Panc1 (cell line): ENCODE data around the gene MSI2. TPM values are rescaled to one million over a fixed set of nuclear protein-coding genes. Genes with fewer than 3 reads are reported as not detected.

Experiments used
- ATAC-seq: fragments of 200-7000 bp; cut with Tn5 transposase; 2 replicates; pipeline ENCODE4 v1.9.1; 2020; ENCODE audit warnings: mild to moderate bottlenecking, moderate library complexity
- BruUV-seq: library from RNA; stranded (reverse); fragments of 400-500 nt; replicated peaks from 2 replicates; lab custom pipeline; 2021; lab: Mats Ljungman, UMichigan
- CTCF ChIA-PET: fragments of 300-600 bp; sonication (Branson Sonifier 250); formaldehyde crosslinking; loops from one replicate; lab custom pipeline; 2022; ENCODE audit warnings: antibody characterized with exemption; lab: Charles Lee
- POLR2A ChIA-PET: fragments of 300-600 bp; sonication (Branson Sonifier 250); formaldehyde crosslinking; loops from one replicate; lab custom pipeline; 2022; ENCODE audit warnings: antibody characterized with exemption; lab: Charles Lee
- DNase-seq: peaks from one replicate; pipeline ENCODE4 v3.0.0-alpha.2; 2010; ENCODE audit warnings: low read depth, low spot score
- H3K27ac ChIP-seq: 2 replicates; pipeline ENCODE4 v1.5.1; 2011; ENCODE audit warnings: mild to moderate bottlenecking, low read length, inconsistent platforms
- H3K27me3 ChIP-seq: fragments of 200-500 bp; sonication (Bioruptor generic); 2 replicates; pipeline ENCODE4 v1.6.0; 2014; ENCODE audit warnings: low read length, inconsistent platforms; ENCODE audit not compliant: control insufficient read depth, insufficient read depth
- H3K36me3 ChIP-seq: fragments of 200-500 bp; sonication (Bioruptor generic); 2 replicates; pipeline ENCODE4 v1.5.1; 2014; ENCODE audit warnings: inconsistent platforms, mild to moderate bottlenecking, low read length, moderate library complexity; ENCODE audit not compliant: control insufficient read depth, insufficient read depth
- H3K4me1 ChIP-seq: 2 replicates; pipeline ENCODE4 v1.5.1; 2011; ENCODE audit warnings: inconsistent platforms, mild to moderate bottlenecking, low read length, moderate library complexity; ENCODE audit not compliant: control insufficient read depth, insufficient read depth
- H3K4me3 ChIP-seq, 2 experiments: 2 replicates each; pipeline ENCODE4 v1.5.1; 2011 to 2012; ENCODE audit warnings: low read depth in 2 of 2, low read length in 2 of 2, mild to moderate bottlenecking in 2 of 2, inconsistent platforms in 1 of 2, moderate library complexity in 1 of 2
- H3K9me3 ChIP-seq: fragments of 200-500 bp; sonication (Bioruptor generic); 2 replicates; pipeline ENCODE4 v1.5.1; 2014; ENCODE audit warnings: low read depth, mild to moderate bottlenecking, inconsistent platforms, low read length, moderate library complexity; ENCODE audit not compliant: control insufficient read depth, insufficient read depth
- POLR2AphosphoS5 ChIP-seq: IDR thresholded peaks from 2 replicates; pipeline ENCODE4 v1.6.1; 2012; ENCODE audit warnings: mild to moderate bottlenecking, low read depth, low read length, moderate library complexity
- SIN3A ChIP-seq: IDR thresholded peaks from 2 replicates; pipeline ENCODE4 v1.6.1; 2012; ENCODE audit warnings: low read depth, mild to moderate bottlenecking, low read length, moderate library complexity, borderline replicate concordance; ENCODE audit not compliant: insufficient read depth
- TCF7L2 ChIP-seq: IDR thresholded peaks from 2 replicates; pipeline ENCODE4 v1.6.1; 2011; ENCODE audit warnings: mild to moderate bottlenecking, low read depth, low read length, inconsistent platforms
- in situ Hi-C: cut with HindIII; loops from 2 replicates; pipeline ENCODE4 v1.10.0; 2016; ENCODE audit warnings: low sequenced_read_pairs, low pct_unique_long_range_greater_than_20kb
- intact Hi-C: fragments of 100-400 bp; cut with micrococcal nuclease; formaldehyde crosslinking; loops from one replicate; pipeline ENCODE4 v1.10.0; 2022; ENCODE audit not compliant: unreplicated experiment
- total RNA-seq: library from RNA; stranded (reverse); gene quantifications from one replicate; pipeline ENCODE4 v1.2.1, GENCODE V29; 2021; ENCODE audit not compliant: unreplicated experiment
- TF ChIP-seq, protein P1 (sequence below), 2 experiments: IDR thresholded peaks; 2 replicates each; pipeline ENCODE4 v1.6.1; 2011 to 2012; ENCODE audit warnings: low read depth in 2 of 2, control low read depth in 1 of 2, low read length in 1 of 2, mild to moderate bottlenecking in 1 of 2, moderate library complexity in 1 of 2; ENCODE audit not compliant: insufficient read depth in 1 of 2
- TF ChIP-seq, protein P2 (sequence below): fragments of 450-650 bp; IDR thresholded peaks from 2 replicates; pipeline ENCODE4 v1.5.1; 2017; ENCODE audit warnings: mild to moderate bottlenecking

The MSI2 gene
- total RNA-seq, 1 experiment from 2014 or later = 38.5 TPM

DNA sequence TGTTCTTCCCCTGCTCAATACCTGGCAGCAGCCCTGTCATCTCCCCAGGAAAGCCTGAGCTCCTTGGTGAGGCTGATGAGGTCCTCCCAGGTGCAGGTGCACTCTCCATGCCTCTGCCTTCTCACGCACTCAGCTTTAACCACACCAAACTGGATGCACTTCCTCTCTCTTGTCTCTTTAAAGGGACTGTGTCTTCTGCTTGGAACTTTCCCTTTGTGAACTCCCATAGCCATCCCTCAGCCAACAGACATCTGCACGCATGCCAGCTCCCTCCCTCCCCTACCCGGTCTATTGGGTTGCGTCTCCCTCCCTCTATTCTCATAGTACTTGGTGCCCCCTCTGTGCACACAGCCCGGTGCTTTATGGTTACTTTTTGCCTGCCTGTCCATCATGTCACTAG lies 231.2 kb downstream of the MSI2 start:
- ATAC-seq (no peak), DNase-seq (no peak)
- POLR2A ChIA-PET = no interaction called here
- TF ChIP-seq TCF7L2 = no peak
- TF ChIP-seq, protein P1, sequence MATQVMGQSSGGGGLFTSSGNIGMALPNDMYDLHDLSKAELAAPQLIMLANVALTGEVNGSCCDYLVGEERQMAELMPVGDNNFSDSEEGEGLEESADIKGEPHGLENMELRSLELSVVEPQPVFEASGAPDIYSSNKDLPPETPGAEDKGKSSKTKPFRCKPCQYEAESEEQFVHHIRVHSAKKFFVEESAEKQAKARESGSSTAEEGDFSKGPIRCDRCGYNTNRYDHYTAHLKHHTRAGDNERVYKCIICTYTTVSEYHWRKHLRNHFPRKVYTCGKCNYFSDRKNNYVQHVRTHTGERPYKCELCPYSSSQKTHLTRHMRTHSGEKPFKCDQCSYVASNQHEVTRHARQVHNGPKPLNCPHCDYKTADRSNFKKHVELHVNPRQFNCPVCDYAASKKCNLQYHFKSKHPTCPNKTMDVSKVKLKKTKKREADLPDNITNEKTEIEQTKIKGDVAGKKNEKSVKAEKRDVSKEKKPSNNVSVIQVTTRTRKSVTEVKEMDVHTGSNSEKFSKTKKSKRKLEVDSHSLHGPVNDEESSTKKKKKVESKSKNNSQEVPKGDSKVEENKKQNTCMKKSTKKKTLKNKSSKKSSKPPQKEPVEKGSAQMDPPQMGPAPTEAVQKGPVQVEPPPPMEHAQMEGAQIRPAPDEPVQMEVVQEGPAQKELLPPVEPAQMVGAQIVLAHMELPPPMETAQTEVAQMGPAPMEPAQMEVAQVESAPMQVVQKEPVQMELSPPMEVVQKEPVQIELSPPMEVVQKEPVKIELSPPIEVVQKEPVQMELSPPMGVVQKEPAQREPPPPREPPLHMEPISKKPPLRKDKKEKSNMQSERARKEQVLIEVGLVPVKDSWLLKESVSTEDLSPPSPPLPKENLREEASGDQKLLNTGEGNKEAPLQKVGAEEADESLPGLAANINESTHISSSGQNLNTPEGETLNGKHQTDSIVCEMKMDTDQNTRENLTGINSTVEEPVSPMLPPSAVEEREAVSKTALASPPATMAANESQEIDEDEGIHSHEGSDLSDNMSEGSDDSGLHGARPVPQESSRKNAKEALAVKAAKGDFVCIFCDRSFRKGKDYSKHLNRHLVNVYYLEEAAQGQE (IDR thresholded peaks at IDR 0.05; ENCODE audit: insufficient read depth in 1 of 2, low read depth in 2 of 2, low read length in 1 of 2) = no peak
- TF ChIP-seq SIN3A = no peak
- TF ChIP-seq, protein P2, sequence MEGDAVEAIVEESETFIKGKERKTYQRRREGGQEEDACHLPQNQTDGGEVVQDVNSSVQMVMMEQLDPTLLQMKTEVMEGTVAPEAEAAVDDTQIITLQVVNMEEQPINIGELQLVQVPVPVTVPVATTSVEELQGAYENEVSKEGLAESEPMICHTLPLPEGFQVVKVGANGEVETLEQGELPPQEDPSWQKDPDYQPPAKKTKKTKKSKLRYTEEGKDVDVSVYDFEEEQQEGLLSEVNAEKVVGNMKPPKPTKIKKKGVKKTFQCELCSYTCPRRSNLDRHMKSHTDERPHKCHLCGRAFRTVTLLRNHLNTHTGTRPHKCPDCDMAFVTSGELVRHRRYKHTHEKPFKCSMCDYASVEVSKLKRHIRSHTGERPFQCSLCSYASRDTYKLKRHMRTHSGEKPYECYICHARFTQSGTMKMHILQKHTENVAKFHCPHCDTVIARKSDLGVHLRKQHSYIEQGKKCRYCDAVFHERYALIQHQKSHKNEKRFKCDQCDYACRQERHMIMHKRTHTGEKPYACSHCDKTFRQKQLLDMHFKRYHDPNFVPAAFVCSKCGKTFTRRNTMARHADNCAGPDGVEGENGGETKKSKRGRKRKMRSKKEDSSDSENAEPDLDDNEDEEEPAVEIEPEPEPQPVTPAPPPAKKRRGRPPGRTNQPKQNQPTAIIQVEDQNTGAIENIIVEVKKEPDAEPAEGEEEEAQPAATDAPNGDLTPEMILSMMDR = no peak
- TF ChIP-seq POLR2AphosphoS5 = no peak
- no TSS peak for BruUV-seq
- Histone ChIP-seq H3K9me3 (no peaks in the 10 kb centered on the region), H3K36me3 (no peaks in the 10 kb centered on the region), H3K27me3 (no peaks in the 10 kb centered on the region), H3K4me1 (no peaks in the 10 kb centered on the region), H3K27ac (no peak overlapping the region), H3K4me3 (no peak overlapping the region)
- CTCF ChIA-PET = interaction anchor here (0.6 kb wide), 1 partner anchor 111 kb away, joined by 4 read pairs; no protein-coding TSS in a partner anchor
- in situ Hi-C loops = no loop called here
- intact Hi-C loops = no loop called here

DNA sequence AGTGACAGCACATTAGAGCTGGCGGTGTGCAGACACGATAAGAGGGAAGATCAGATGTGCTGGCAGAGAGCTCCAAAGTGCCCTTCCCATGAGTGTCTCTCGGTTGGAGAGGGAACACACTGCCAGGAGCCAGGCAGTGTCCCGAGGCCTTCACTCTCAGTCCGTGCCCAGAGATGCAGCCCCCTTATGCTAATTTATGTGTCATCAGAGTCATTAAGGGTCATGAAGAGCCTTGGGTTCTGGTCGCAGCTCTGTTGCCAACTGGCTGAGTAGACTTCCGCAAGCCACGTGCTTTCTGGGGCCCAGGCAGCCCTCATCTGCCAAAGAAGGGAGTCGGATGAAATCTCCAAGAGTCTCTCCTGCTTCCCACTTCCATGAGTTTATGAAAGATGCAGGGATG lies 232.5 kb downstream of the MSI2 start:
- Histone ChIP-seq H3K4me1 (no peaks in the 10 kb centered on the region), H3K9me3 (no peaks in the 10 kb centered on the region), H3K36me3 (no peaks in the 10 kb centered on the region), H3K4me3 (no peak overlapping the region), H3K27ac (no peak overlapping the region), H3K27me3 (no peaks in the 10 kb centered on the region)
- POLR2A ChIA-PET = interaction anchor here (0.5 kb wide), 1 partner anchor 885 kb away, joined by 3 read pairs; no protein-coding TSS in a partner anchor
- intact Hi-C loops (no loop called here), in situ Hi-C loops (no loop called here)
- TF ChIP-seq POLR2AphosphoS5 (no peak), TCF7L2 (no peak), SIN3A (no peak)
- TF ChIP-seq, protein P1 (IDR thresholded peaks at IDR 0.05; ENCODE audit: insufficient read depth in 1 of 2, low read depth in 2 of 2, low read length in 1 of 2) = no peak
- TF ChIP-seq, protein P2 = no peak
- DNase-seq (no peak), ATAC-seq (no peak)
- no TSS peak for BruUV-seq
- CTCF ChIA-PET = no interaction called here
